Superior temporal gyrus (tissue), 1 donor: ENCODE measurements around the gene MUC2.

Experiments used
- DNase-seq: peaks from one replicate; pipeline ENCODE4 v3.0.0-alpha.2; 2016; ENCODE audit errors: extremely low spot score

Gene MUC2

GRCh38 chr11:1072116-1072820, 2.4 kb upstream of the MUC2 start:
- no peak for DNase-seq

DNA sequence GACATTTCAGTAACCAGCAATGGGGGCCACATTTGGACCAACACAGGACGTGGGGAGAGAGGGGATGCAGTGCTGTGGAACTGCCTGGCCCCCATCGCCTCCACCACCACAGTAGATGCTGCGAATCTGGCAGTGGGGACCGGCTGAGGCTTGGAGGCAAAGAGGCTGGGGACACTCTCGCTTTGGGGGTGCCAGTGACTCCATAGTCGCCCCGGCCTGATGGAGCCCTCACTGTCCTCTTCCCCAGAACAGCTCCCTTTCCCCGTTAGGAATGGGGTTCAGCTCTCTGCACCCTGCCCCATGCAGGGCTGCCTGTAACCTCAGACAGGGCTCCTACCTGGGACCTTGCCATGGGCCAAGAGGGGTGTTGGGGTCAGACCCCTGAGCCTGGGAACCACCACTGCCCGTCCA, 1.8 kb upstream of the MUC2 start:
- no peak for DNase-seq

DNA sequence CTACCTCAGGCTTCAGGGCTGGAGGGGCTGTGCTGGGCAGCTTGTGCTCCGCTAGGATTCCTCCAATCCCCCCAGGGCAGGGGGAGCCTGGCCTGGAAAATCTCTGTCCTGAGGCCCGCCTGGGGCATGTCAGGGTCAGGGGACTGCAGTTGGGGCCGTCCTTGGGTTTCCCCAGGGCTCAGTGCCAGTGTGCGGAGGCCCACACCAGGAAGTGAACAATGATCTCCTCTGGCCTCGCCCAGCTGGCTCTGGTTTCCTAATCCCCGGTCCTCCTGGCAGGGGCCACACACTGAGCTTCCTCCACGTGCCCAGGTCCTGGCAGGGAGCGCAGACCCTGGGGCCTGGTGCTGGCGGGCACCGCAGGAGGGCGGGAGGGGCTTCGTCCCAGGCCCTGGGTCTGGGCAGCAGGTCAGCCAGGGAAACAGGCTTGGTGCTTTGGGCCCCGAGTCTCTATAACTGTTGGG, 1.4 kb upstream of the MUC2 start:
- DNase-seq: no peak

DNA sequence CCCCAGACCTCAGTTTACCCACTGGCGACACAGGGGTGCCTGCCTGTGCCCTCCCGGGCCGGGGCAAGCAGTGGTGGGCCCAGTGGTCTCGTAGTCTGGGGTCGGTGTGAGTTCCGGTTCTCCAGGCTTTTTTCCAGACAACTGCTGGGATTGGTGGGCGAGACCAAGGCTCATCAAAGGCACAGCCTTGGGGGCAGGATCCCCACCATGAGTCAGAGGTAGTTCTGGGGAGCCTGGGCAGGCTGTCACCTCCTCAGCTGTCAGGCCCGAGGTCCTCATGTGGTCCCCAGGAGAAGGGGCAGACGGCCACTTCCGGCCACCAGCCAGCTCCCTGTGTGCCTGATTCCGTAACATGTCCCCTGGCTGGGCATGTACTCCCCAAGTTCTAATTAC, 827 bp upstream of the MUC2 start:
- DNase-seq: no peak

DNA sequence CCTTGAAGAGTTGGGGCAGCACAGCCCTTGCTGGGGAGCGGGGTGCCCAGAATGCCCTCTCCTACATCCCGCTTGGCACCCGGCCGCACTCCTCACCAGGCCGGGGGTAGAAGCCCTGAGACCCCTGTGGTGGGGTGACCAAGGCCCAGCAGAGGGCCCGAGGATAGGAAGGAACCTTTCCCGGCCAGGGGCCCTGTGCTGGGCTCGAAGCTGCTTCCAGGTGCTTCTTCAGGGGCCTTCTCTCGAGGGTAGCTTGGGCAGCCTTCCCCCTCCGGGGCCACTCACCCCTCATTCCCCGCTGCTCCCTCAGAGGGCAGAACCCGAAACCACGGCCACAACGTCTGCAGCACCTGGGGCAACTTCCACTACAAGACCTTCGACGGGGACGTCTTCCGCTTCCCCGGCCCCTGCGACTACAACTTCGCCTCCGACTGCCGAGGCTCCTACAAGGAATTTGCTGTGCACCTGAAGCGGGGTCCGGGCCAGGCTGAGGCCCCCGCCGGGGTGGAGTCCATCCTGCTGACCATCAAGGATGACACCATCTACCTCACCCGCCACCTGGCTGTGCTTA, 752 bp downstream of the MUC2 start:
- DNase-seq: no peak

DNA sequence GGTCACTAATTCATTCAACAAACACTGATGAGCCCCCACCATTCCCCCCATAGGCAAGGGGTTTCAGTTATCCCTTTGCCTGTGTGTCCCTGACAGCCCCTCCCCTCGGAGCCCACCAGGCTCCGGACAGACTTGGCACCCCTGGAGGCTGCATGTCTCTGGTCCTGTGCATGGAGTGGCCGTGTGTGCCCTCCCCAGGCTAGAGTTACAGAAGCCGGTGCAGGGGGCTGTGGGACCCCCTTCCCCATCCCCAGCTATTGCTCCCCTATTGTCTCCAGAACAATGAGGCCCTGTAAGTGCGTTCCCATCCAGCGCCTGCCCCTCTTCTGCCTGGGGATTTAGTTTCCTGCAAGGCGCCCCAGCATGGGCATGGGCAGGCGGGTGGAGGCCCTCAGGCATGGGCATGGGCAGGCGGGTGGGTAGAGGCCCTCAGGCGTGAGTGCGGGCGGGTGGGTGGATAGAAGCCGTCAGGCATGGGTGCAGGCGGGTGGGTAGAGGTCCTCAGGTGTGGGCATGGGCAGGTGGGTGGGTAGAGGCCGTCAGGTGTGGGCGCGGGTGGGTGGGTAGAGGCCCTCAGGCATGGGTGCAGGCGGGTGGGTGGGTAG, 1.5 kb downstream of the MUC2 start:
- no peak for DNase-seq

- no peak for DNase-seq
Measured at GRCh38 chr11:1077033-1077416, 2.4 kb downstream of the MUC2 start.

DNA sequence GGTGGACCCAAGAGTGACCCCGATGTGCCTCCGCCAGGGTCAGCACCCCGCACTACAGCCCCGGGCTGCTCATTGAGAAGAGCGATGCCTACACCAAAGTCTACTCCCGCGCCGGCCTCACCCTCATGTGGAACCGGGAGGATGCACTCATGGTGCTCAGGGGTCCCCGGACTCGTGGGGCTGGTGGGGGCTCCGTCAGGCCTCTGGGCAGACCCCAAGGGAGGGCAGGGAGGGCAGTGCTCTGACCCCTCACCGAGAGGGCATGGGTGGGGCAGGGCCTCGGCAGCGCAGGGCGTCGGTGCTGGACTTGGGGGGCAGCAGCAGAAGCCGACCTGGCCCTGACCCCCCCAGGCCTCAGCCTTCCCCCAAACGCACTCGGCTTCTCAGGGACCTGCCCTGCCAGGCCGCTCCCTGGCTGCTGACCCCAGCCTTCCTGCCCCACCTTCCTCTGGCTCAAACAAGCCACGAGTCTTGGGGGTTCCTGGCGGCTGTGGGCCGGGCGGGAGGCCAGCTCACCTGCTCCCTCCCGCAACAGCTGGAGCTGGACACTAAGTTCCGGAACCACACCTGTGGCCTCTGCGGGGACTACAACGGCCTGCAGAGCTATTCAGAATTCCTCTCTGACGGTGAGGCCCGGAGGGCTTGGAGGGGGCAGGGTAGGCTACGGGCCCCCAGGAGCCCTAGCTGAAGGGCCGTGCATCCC, 2.9 kb downstream of the MUC2 start:
- no peak for DNase-seq

DNA sequence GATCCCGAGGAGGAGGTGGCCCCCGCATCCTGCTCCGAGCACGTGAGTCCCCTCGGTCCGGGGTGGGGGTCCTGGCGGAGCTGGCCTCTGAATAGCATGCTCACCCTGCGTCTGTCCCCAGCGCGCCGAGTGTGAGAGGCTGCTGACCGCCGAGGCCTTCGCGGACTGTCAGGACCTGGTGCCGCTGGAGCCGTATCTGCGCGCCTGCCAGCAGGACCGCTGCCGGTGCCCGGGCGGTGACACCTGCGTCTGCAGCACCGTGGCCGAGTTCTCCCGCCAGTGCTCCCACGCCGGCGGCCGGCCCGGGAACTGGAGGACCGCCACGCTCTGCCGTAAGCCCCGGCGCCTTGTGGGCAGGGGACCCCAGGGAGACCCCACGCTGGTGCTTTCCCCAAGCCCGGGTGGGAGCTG, 3.5 kb downstream of the MUC2 start:
- DNase-seq: no peak

DNA sequence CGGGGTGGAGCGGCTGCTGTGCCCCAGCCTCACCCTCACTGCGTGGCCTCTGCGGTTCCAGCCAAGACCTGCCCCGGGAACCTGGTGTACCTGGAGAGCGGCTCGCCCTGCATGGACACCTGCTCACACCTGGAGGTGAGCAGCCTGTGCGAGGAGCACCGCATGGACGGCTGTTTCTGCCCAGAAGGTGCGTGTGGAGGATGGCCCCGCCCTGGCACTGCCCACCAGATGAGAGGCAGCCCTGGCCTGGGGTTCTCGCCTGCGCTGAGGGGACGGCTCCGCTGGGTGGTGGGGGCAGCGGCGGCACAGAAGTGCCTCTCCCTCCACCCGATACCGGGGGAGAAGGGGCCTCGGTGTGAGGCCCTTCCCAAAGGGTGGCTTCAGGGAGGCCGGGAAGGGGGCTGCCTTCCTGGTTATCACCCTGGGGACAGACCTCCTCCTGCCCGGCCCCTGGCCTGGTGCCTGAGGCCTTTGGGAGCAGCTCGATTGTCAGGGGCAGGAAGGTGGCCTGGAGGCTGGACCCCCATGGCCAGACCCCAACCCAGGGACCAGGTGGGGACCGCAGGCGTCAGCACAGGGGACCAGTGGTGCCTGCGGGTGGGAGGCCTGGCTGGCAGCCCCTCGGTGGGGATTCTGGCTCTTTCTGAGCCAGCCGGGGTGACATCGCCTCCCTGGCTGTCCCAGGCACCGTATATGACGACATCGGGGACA, 7.1 kb downstream of the MUC2 start:
- no peak for DNase-seq

DNA sequence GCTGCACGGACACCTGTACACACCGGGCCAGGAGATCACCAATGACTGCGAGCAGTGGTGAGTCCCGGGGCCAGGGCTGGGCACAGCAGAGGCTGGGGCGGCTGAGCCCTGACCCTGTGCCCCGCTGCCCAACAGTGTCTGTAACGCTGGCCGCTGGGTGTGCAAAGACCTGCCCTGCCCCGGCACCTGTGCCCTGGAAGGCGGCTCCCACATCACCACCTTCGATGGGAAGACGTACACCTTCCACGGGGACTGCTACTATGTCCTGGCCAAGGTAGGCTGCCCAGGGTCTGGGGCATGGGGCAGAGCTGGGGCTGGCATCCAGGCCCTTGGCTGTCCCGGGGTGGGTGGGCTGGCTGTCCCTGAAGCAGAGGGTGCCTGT, 7.7 kb downstream of the MUC2 start:
- no peak for DNase-seq

- DNase-seq: no peak
Measured at GRCh38 chr11:1082728-1083620, 8.3 kb downstream of the MUC2 start.

DNA sequence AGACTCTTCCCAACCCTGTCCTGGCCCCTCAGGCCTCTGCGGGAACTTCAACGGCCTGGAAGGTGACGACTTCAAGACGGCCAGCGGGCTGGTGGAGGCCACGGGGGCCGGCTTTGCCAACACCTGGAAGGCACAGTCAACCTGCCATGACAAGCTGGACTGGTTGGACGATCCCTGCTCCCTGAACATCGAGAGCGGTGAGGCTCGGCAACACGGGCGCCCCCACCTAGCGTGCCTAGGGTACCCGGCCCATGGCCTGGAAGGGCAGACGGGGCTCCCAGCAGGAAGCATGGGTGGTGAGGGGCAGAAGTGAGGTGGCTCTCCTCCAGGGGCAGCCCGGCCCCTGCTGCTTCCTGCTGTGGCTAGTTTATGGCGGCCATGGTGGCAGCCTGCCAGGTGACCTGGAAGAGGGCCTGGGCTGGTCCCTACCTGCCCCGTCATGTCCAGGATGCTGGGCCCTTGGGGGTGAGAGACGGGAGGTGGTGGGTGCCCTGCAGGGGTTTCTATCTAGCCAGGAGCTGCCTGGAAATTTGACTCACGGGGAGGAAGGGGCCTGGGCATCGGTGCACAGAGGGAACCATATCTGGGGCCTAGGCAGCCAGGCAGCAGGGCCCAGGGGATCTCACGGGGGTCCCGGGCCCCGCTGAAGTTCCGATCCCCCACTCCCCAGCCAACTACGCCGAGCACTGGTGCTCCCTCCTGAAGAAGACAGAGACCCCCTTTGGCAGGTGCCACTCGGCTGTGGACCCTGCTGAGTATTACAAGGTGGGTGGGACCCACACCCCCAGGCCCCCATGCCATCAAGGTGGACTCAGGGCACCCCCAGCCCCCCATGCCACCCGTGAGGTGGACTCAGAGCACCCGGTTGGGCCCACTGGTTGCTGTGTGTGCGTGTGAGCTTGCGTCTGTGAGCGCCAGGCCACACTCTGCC, 9.2 kb downstream of the MUC2 start:
- DNase-seq: no peak

DNA sequence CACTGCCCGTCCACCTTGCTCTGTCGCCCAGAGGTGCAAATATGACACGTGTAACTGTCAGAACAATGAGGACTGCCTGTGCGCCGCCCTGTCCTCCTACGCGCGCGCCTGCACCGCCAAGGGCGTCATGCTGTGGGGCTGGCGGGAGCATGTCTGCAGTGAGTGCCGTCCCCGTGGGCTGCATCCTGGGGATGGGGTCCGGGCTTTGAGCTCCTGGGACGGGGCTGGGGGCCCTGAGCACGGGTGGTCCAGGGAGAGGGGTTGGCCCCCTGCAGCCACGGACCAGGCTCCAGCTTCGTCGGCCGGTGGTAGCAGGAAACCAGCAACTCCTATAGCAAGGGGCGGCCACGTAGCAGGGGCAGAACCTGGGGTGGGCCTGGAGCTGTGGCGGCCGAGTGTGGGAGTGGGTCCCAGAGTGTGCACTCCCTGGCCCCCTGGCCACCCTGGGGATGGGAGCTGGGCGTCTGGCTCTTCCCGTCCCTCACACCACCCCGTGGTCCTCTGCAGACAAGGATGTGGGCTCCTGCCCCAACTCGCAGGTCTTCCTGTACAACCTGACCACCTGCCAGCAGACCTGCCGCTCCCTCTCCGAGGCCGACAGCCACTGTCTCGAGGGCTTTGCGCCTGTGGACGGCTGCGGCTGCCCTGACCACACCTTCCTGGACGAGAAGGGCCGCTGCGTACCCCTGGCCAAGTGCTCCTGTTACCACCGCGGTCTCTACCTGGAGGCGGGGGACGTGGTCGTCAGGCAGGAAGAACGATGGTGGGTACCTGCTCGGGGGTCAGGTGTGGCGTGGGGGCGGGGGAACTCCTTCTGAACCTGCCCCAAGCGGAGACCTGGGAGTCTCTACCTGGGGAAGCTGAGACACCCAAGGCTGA, 10.1 kb downstream of the MUC2 start:
- no peak for DNase-seq

DNA sequence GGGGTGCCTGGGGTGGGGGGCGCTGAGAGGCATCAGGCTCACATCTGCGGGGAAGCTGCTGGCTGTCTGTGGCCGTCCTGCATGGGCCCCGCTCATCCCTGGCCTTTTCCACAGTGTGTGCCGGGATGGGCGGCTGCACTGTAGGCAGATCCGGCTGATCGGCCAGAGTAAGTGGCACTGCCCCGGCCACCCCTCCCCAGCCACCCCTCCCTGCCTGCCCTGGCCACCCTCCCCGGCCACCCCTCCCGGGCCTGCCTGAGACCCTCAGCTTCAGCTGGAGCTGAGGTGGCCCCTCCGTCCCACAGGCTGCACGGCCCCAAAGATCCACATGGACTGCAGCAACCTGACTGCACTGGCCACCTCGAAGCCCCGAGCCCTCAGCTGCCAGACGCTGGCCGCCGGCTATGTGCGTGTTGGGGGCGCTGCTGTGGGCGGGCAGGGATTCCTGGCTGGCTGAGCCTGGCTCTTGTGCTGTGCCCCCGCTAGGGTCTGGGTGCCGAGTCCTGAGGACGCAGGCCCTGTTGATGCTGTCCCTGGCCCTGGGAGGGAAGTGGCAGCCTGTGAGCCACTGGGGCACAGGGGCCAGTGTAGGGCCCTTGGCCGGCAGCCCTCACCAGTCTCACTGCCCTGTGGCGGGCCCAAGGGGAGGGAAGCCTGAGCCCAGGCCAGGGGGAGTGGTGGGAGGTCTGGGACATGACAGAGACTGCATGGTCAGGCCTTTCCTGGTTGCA, 10.9 kb downstream of the MUC2 start:
- DNase-seq: no peak

- no peak for DNase-seq
Measured at GRCh38 chr11:1086171-1087102, 11.8 kb downstream of the MUC2 start.

GRCh38 chr11:1087279-1087960, 12.7 kb downstream of the MUC2 start:
- DNase-seq: no peak
